GM12878 (cell line): ENCODE results near the gene IFNA1. TPM values are rescaled to one million over a fixed set of nuclear protein-coding genes. Genes with fewer than 3 reads are reported as not detected.

Source experiments
- ATAC-seq: fragments of 200-7000 bp; cut with Tn5 transposase; 3 replicates; pipeline ENCODE4 v1.9.1; 2020; ENCODE audit warnings: mild to moderate bottlenecking, moderate library complexity
- BruUV-seq: library from RNA; stranded (reverse); fragments of 400-500 nt; replicated peaks from 2 replicates; lab custom pipeline; 2021; lab: Mats Ljungman, UMichigan
- CTCF ChIA-PET: fragments of 300-600 bp; sonication (Branson Sonifier 250); formaldehyde crosslinking; extraction: SDS; loops from one replicate; lab custom pipeline; 2021; ENCODE audit warnings: inconsistent platforms; lab: Yijun Ruan, JAX
- POLR2A ChIA-PET: fragments of 350-600 bp; formaldehyde crosslinking; extraction: SDS; loops from one replicate; lab custom pipeline; 2021; ENCODE audit warnings: inconsistent platforms; lab: Charles Lee
- RAD21 ChIA-PET: fragments of 300-600 bp; sonication (Branson Sonifier 250); formaldehyde crosslinking; loops from one replicate; lab custom pipeline; 2023; ENCODE audit warnings: antibody characterized with exemption; ENCODE audit not compliant: unreplicated experiment; lab: Charles Lee
- SMC1A ChIA-PET: fragments of 300-600 bp; sonication (Branson Sonifier 250); formaldehyde crosslinking; loops from one replicate; lab custom pipeline; 2023; ENCODE audit not compliant: unreplicated experiment, uncharacterized antibody; lab: Charles Lee
- DNase-seq: peaks from one replicate; pipeline ENCODE4 v3.0.0-alpha.2; 2011; ENCODE audit warnings: low read depth, low spot score
- FAIRE-seq: peaks from 3 replicates; lab custom pipeline; 2011; peaks lifted over from hg19 to GRCh38; lab: Jason Lieb, UNC
- H2AFZ ChIP-seq: 2 replicates; pipeline ENCODE4 v1.6.0; 2011; ENCODE audit warnings: low read depth, low read length, control low read depth; ENCODE audit not compliant: control insufficient read depth
- H3K27ac ChIP-seq: 2 replicates; pipeline ENCODE4 v1.5.1; 2011; ENCODE audit warnings: control low read depth; ENCODE audit not compliant: control insufficient read depth, insufficient read depth
- H3K27me3 ChIP-seq, 2 experiments: replicated peaks in 1 of 2; 2 replicates each; pipeline versions ENCODE4 v1.6.0 to v1.6.1; 2011; ENCODE audit warnings: low read length in 1 of 2; ENCODE audit not compliant: control insufficient read depth in 2 of 2, insufficient read depth in 2 of 2
- H3K36me3 ChIP-seq, 2 experiments: 2 replicates each; pipeline ENCODE4 v1.5.1; 2011; ENCODE audit warnings: low read length in 1 of 2; ENCODE audit not compliant: control insufficient read depth in 2 of 2, insufficient read depth in 2 of 2
- H3K4me1 ChIP-seq: 2 replicates; pipeline ENCODE4 v1.6.1; 2011; ENCODE audit warnings: mild to moderate bottlenecking, low read length, moderate library complexity, mixed read lengths; ENCODE audit not compliant: control insufficient read depth, insufficient read depth
- H3K4me2 ChIP-seq: 2 replicates; pipeline ENCODE4 v1.6.0; 2011; ENCODE audit warnings: control low read depth; ENCODE audit not compliant: control insufficient read depth, insufficient read depth
- H3K4me3 ChIP-seq: fragments of 200-600 bp; sonication (generic); 2 replicates; pipeline ENCODE4 v1.5.1; 2016
- H3K79me2 ChIP-seq: 2 replicates; pipeline ENCODE4 v1.6.0; 2011; ENCODE audit warnings: low read length; ENCODE audit not compliant: control insufficient read depth, insufficient read depth
- H3K9ac ChIP-seq: 2 replicates; pipeline ENCODE4 v1.8.0; 2011; ENCODE audit warnings: low read length, control low read depth, mixed read lengths; ENCODE audit not compliant: control insufficient read depth, insufficient read depth
- H3K9me3 ChIP-seq: replicated peaks from 3 replicates; pipeline ENCODE4 v1.5.1; 2011; ENCODE audit warnings: mild to moderate bottlenecking, low read length; ENCODE audit not compliant: control insufficient read depth, insufficient read depth
- H4K20me1 ChIP-seq: 2 replicates; pipeline ENCODE4 v1.6.0; 2011; ENCODE audit not compliant: control insufficient read depth, insufficient read depth
- CREB1 ChIP-seq: IDR thresholded peaks from 2 replicates; pipeline ENCODE4 v1.6.1; 2012; ENCODE audit warnings: low read depth, mild to moderate bottlenecking, inconsistent platforms
- FOS ChIP-seq: IDR thresholded peaks from 3 replicates; pipeline ENCODE4 v1.6.1; 2011; ENCODE audit warnings: borderline replicate concordance; ENCODE audit not compliant: insufficient read length; ENCODE audit errors: extremely low read depth
- GATAD2B ChIP-seq: fragments of 450-650 bp; conservative IDR thresholded peaks from 2 replicates; pipeline ENCODE4 v1.6.1; 2017; ENCODE audit warnings: low read depth, mild to moderate bottlenecking, moderate library complexity
- HCFC1 ChIP-seq: fragments of 150-350 bp; IDR thresholded peaks from 2 replicates; pipeline ENCODE4 v1.6.1; 2014; ENCODE audit warnings: low read length
- IKZF1 ChIP-seq: fragments of 450-650 bp; conservative IDR thresholded peaks from 2 replicates; pipeline ENCODE4 v1.6.1; 2017; ENCODE audit warnings: antibody characterized with exemption, mild to moderate bottlenecking
- MEF2B ChIP-seq: fragments of 450-650 bp; IDR thresholded peaks from 2 replicates; pipeline ENCODE4 v1.6.1; 2018; ENCODE audit warnings: mild to moderate bottlenecking, moderate library complexity; ENCODE audit not compliant: partially characterized antibody, poor library complexity, severe bottlenecking
- RCOR1 ChIP-seq: conservative IDR thresholded peaks from 2 replicates; pipeline ENCODE4 v1.6.1; 2012; ENCODE audit warnings: low read depth, low read length, improper control_type of control experiment
- SRF ChIP-seq, 2 experiments: IDR thresholded peaks; 2 replicates each; pipeline ENCODE4 v1.6.1; 2011; ENCODE audit warnings: low read depth in 2 of 2, low read length in 2 of 2, mild to moderate bottlenecking in 1 of 2, moderate library complexity in 1 of 2
- TAF1 ChIP-seq: IDR thresholded peaks from 2 replicates; pipeline ENCODE4 v1.6.1; 2011; ENCODE audit warnings: mild to moderate bottlenecking, low read depth, low read length, borderline replicate concordance
- TBL1XR1 ChIP-seq: IDR thresholded peaks from 2 replicates; pipeline ENCODE4 v1.6.1; 2012; ENCODE audit warnings: low read depth, low read length, improper control_type of control experiment
- YY1 ChIP-seq: IDR thresholded peaks from 2 replicates; pipeline ENCODE4 v1.6.1; 2011; ENCODE audit warnings: low read depth, mild to moderate bottlenecking, low read length
- ZBED1 ChIP-seq: IDR thresholded peaks from 2 replicates; pipeline ENCODE4 v1.6.1; 2016; ENCODE audit warnings: borderline replicate concordance
- ZNF384 ChIP-seq: IDR thresholded peaks from 2 replicates; pipeline ENCODE4 v1.6.1; 2012; ENCODE audit warnings: low read depth, mild to moderate bottlenecking, low read length, improper control_type of control experiment, borderline replicate concordance
- WGBS: methylation state at CpG from one replicate; pipeline ENCODE4 v1.1.6; 2016; ENCODE audit warnings: low lambda C conversion rate; ENCODE audit not compliant: insufficient replicate concordance, insufficient coverage; ENCODE audit errors: missing lambda C conversion rate; 5-methylcytosine and 5-hydroxymethylcytosine counted together
- in situ Hi-C: fragments of 300-500 bp; cut with MboI; formaldehyde crosslinking; loops from 9 replicates; pipeline ENCODE4 v1.14.3; 2018; ENCODE audit warnings: mixed read lengths
- intact Hi-C: fragments of 100-400 bp; cut with micrococcal nuclease; formaldehyde crosslinking; loops from one replicate; pipeline ENCODE4 v1.14.2; 2022; ENCODE audit not compliant: unreplicated experiment
- polyA plus RNA-seq, 11 experiments: library from polyadenylated mRNA; depleted of rRNA in 4 of 11; unstranded in 6 of 11; stranded (reverse) in 5 of 11; fragments of >200 nt; fragmentation: Nextera tagmentation in 4 of 11; fragmentation: Illumina TruSeq in 1 of 11; extraction: Ambion mirVana in 4 of 11; extraction: Trizol in 1 of 11; gene quantifications; 1 replicate in 1 of 11; 2 replicates in 10 of 11; pipeline versions ENCODE4 v1.2.1 to v1.2.3, GENCODE V29; 2011 to 2016; ENCODE audit warnings: inconsistent platforms in 2 of 11, missing spikeins in 2 of 11, low read depth in 1 of 11
- total RNA-seq, 4 experiments: library from RNA; depleted of rRNA in 3 of 4; stranded (reverse); fragments of >200 nt in 3 of 4; fragmentation: Illumina TruSeq in 1 of 4; extraction: Trizol in 1 of 4; gene quantifications; 2 replicates each; pipeline versions ENCODE4 v1.2.1 to v1.2.3, GENCODE V29; 2013 to 2021
- TF ChIP-seq, protein P1 (sequence below): IDR thresholded peaks from 2 replicates; pipeline ENCODE4 v1.6.1; 2011; ENCODE audit warnings: low read depth, mild to moderate bottlenecking, low read length, moderate library complexity, borderline replicate concordance; ENCODE audit errors: extremely low read depth
- TF ChIP-seq, protein P2 (sequence below): fragments of 450-650 bp; IDR thresholded peaks from 2 replicates; pipeline ENCODE4 v1.6.1; 2017; ENCODE audit warnings: mild to moderate bottlenecking, moderate library complexity
- TF ChIP-seq, protein P3 (sequence below): fragments of 450-650 bp; IDR thresholded peaks from 2 replicates; pipeline ENCODE4 v1.6.1; 2017; ENCODE audit warnings: borderline replicate concordance

IFNA1 gene
- total and polyA plus RNA-seq, 10 of the 15 experiments (the other 5 are each of a cell fraction or from before 2014, with no cell fraction given), result not detected

DNA sequence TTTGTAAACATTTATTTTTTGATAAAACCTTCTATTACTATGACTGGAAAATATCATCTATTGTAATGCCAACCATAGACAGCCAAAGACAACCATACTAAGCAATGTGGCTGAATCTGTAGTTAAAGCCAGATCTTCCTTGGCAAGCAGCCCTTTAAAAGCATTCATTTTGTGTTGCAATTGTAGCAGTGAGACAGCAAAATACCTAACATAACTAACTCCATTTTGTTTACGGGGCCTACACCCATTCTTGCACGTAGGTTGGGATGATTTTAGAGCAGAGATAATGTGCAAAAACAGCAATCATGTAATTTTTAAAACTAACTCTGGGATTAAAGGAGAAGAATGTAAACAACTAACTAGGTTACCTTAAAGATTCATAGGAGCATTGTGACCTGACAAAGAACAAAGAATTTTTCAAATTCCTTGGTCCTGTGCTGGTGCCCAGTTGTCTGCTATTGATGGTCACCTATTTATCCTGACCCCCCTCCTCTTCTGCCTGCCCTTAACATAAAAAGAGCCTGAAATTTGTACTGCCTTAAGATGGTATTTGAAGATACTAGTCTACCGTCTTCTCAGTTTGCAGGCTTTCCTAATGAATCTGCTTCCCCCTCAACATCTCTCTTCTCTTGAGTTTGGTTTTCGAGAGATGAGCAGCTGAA is 10.6 kb downstream of the IFNA1 start:
- RAD21 ChIA-PET, result no interaction called here
- H4K20me1 ChIP-seq, result no peaks in the 10 kb centered on the region
- no peak for ATAC-seq
- TF ChIP-seq, protein P1, sequence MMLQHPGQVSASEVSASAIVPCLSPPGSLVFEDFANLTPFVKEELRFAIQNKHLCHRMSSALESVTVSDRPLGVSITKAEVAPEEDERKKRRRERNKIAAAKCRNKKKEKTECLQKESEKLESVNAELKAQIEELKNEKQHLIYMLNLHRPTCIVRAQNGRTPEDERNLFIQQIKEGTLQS, result no peak
- TF ChIP-seq ZBED1 (no peak), SRF (IDR thresholded peaks at IDR 0.05; ENCODE audit: low read depth in 2 of 2, low read length in 2 of 2) (no peak), ZNF384 (no peak), TAF1 (no peak), IKZF1 (no peak), CREB1 (no peak), YY1 (no peak), FOS (no peak), HCFC1 (no peak), TBL1XR1 (no peak), RCOR1 (no peak), MEF2B (no peak), GATAD2B (no peak)
- TF ChIP-seq, protein P2, sequence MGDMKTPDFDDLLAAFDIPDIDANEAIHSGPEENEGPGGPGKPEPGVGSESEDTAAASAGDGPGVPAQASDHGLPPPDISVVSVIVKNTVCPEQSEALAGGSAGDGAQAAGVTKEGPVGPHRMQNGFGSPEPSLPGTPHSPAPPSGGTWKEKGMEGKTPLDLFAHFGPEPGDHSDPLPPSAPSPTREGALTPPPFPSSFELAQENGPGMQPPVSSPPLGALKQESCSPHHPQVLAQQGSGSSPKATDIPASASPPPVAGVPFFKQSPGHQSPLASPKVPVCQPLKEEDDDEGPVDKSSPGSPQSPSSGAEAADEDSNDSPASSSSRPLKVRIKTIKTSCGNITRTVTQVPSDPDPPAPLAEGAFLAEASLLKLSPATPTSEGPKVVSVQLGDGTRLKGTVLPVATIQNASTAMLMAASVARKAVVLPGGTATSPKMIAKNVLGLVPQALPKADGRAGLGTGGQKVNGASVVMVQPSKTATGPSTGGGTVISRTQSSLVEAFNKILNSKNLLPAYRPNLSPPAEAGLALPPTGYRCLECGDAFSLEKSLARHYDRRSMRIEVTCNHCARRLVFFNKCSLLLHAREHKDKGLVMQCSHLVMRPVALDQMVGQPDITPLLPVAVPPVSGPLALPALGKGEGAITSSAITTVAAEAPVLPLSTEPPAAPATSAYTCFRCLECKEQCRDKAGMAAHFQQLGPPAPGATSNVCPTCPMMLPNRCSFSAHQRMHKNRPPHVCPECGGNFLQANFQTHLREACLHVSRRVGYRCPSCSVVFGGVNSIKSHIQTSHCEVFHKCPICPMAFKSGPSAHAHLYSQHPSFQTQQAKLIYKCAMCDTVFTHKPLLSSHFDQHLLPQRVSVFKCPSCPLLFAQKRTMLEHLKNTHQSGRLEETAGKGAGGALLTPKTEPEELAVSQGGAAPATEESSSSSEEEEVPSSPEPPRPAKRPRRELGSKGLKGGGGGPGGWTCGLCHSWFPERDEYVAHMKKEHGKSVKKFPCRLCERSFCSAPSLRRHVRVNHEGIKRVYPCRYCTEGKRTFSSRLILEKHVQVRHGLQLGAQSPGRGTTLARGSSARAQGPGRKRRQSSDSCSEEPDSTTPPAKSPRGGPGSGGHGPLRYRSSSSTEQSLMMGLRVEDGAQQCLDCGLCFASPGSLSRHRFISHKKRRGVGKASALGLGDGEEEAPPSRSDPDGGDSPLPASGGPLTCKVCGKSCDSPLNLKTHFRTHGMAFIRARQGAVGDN, result no peak
- TF ChIP-seq, protein P3, sequence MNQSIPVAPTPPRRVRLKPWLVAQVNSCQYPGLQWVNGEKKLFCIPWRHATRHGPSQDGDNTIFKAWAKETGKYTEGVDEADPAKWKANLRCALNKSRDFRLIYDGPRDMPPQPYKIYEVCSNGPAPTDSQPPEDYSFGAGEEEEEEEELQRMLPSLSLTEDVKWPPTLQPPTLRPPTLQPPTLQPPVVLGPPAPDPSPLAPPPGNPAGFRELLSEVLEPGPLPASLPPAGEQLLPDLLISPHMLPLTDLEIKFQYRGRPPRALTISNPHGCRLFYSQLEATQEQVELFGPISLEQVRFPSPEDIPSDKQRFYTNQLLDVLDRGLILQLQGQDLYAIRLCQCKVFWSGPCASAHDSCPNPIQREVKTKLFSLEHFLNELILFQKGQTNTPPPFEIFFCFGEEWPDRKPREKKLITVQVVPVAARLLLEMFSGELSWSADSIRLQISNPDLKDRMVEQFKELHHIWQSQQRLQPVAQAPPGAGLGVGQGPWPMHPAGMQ, result no peak
- TF ChIP-seq, all 136 proteins: peak for 0
- H3K27me3 ChIP-seq, result 0 out of 4 replicates have a peak, but pooled peaks cover 0 to 2% of the 10 kb centered on the region in 2 experiments
- no peaks in the 10 kb centered on the region for H3K79me2 ChIP-seq
- H3K4me1 ChIP-seq, result no peaks in the 10 kb centered on the region
- SMC1A ChIA-PET, result no interaction called here
- CTCF ChIA-PET, result no interaction called here
- H3K4me3 ChIP-seq, result no peak overlapping the region
- H3K36me3 ChIP-seq, result no peaks in the 10 kb centered on the region
- 27% methylated on average over 4 of the region's 4 CpGs for WGBS
- FAIRE-seq (no peak), DNase-seq (no peak)
- POLR2A ChIA-PET, result no interaction called here
- intact Hi-C loops (no loop called here), in situ Hi-C loops (loop anchor here (10.0 kb wide), 1 partner anchor 126 kb away; no protein-coding TSS in a partner anchor)
- H3K9me3 ChIP-seq, result no peaks in the 10 kb centered on the region
- no peak overlapping the region for H3K4me2 ChIP-seq
- no peak overlapping the region for H2AFZ ChIP-seq
- no TSS peak for BruUV-seq
- no peak overlapping the region for H3K9ac ChIP-seq
- H3K27ac ChIP-seq, result no peak overlapping the region
